ENCODE data around the gene NDUFB10.
"Not testable (repeated sequence)": the region's sequence is repeated elsewhere in the genome, so short reads cannot be mapped to it uniquely, and the experiment has no call there.

Gene NDUFB10

GRCh38 chr16:1926271-1926670, 33.1 kb upstream of the NDUFB10 start:
- DNase-seq: no peak

GRCh38 chr16:1929105-1929504, 30.2 kb upstream of the NDUFB10 start:
- peak in 1 of 14 donors; percentile 51 for DNase-seq

- peak in 13 of 14 donors; percentile 33 to 94 (median 70) for DNase-seq
Observed at GRCh38 chr16:1929578-1930337, 29.6 kb upstream of the NDUFB10 start.

GRCh38 chr16:1930338-1930720, 29.0 kb upstream of the NDUFB10 start:
- DNase-seq: no peak

- DNase-seq: peak in 1 of 14 donors; percentile 15
Observed at GRCh38 chr16:1932050-1933028, 27.0 kb upstream of the NDUFB10 start.

- DNase-seq: no peak
Observed at GRCh38 chr16:1933097-1933661, 26.2 kb upstream of the NDUFB10 start.

GRCh38 chr16:1936945-1937479, 22.3 kb upstream of the NDUFB10 start:
- DNase-seq: no peak

GRCh38 chr16:1938316-1938715, 21.0 kb upstream of the NDUFB10 start:
- no peak for DNase-seq

- no peak for DNase-seq
Observed at GRCh38 chr16:1938910-1939309, 20.4 kb upstream of the NDUFB10 start.

GRCh38 chr16:1939833-1940232, 19.5 kb upstream of the NDUFB10 start:
- not testable (repeated sequence) for DNase-seq

- DNase-seq: no peak
Observed at GRCh38 chr16:1940273-1941161, 18.8 kb upstream of the NDUFB10 start.

- no peak for DNase-seq
Observed at GRCh38 chr16:1941162-1942046, 17.9 kb upstream of the NDUFB10 start.

- DNase-seq: no peak
Observed at GRCh38 chr16:1942047-1942809, 17.1 kb upstream of the NDUFB10 start.

GRCh38 chr16:1942810-1943726, 16.3 kb upstream of the NDUFB10 start, which contains the start of gene MSRB1:
MSRB1 (minus strand) TSS chr16:1943199; CDS start chr16:1943156, 43 bp downstream.
- peak; percentile 71 to 99 (median 96) for DNase-seq

- DNase-seq: no peak
Observed at GRCh38 chr16:1944612-1945199, 14.6 kb upstream of the NDUFB10 start.

GRCh38 chr16:1945559-1946391, 13.6 kb upstream of the NDUFB10 start:
- DNase-seq: no peak
